Measurements from ENCODE around the gene ASTL. TPM values are rescaled to one million over a fixed set of nuclear protein-coding genes. Genes with fewer than 3 reads are reported as not detected.
A peak's percentile ranks its signal among the peaks of the same experiment; 100 is the strongest.

ASTL gene
- total RNA-seq, 1 experiment from 2014 or later: 0.18 TPM

GRCh38 chr2:96164459-96165184 lies 26.3 kb upstream of the ASTL start:
- CTCF ChIA-PET: interaction anchor here (0.5 kb wide), 1 partner anchor 17 kb away, joined by 3 read pairs; no protein-coding TSS in a partner anchor
- in situ Hi-C loops (cut with HindIII; ENCODE audit: low pct_unique_long_range_greater_than_20kb, low sequenced_read_pairs): loop anchor here (25.0 kb wide), 1 partner anchor 98 kb away; the partner anchor contains the start of genes CIAO1 and TMEM127
- peak; percentile 55; the same call in 1 of the 2 replicates for ATAC-seq

More at GRCh38 chr2:96164459-96165184, 26.3 kb upstream of the ASTL start:
- TF ChIP-seq CTCF (IDR thresholded peaks at IDR 0.05): no peak
- no peak for TF ChIP-seq TCF7L2 (IDR thresholded peaks at IDR 0.05; ENCODE audit: low read depth, low read length)
- TF ChIP-seq REST (IDR thresholded peaks at IDR 0.05; ENCODE audit: insufficient read depth in 1 of 2, low read depth in 2 of 2, low read length in 1 of 2): no peak
- TF ChIP-seq POLR2AphosphoS5 (IDR thresholded peaks at IDR 0.05; ENCODE audit: low read depth, low read length): no peak
- TF ChIP-seq SIN3A (IDR thresholded peaks at IDR 0.05; ENCODE audit: borderline replicate concordance, insufficient read depth, low read depth, low read length): no peak
- Histone ChIP-seq H3K4me1 (ENCODE audit: control insufficient read depth, insufficient read depth, low read length) (no peaks in the 10 kb centered on the region), H3K27me3 (ENCODE audit: control insufficient read depth, insufficient read depth, low read length) (no peaks in the 10 kb centered on the region), H3K36me3 (ENCODE audit: control insufficient read depth, insufficient read depth, low read length) (no peaks in the 10 kb centered on the region), H3K27ac (ENCODE audit: low read length) (no peak overlapping the region), H3K9me3 (ENCODE audit: control insufficient read depth, insufficient read depth, low read depth, low read length) (no peaks in the 10 kb centered on the region), H3K4me3 (ENCODE audit: low read depth in 2 of 2, low read length in 2 of 2) (no peak overlapping the region)
- POLR2A ChIA-PET: no interaction called here
- intact Hi-C loops (cut with micrococcal nuclease; ENCODE audit: unreplicated experiment): no loop called here
- no peak for DNase-seq (ENCODE audit: low read depth, low spot score)
- BruUV-seq (replicated peaks): no TSS peak

Measured in Panc1 (cell line).